SIG-M5 (cell line): ENCODE data around the gene MTRF1L.
A peak's percentile ranks its signal among the peaks of the same experiment; 100 is the strongest.
"Not testable (repeated sequence)": the region's sequence is repeated elsewhere in the genome, so short reads cannot be mapped to it uniquely, and the experiment has no call there.

Source experiments
- DNase-seq: peaks from one replicate; lab custom pipeline; 2025; lab: John Stamatoyannopoulos, UW

MTRF1L gene

DNA sequence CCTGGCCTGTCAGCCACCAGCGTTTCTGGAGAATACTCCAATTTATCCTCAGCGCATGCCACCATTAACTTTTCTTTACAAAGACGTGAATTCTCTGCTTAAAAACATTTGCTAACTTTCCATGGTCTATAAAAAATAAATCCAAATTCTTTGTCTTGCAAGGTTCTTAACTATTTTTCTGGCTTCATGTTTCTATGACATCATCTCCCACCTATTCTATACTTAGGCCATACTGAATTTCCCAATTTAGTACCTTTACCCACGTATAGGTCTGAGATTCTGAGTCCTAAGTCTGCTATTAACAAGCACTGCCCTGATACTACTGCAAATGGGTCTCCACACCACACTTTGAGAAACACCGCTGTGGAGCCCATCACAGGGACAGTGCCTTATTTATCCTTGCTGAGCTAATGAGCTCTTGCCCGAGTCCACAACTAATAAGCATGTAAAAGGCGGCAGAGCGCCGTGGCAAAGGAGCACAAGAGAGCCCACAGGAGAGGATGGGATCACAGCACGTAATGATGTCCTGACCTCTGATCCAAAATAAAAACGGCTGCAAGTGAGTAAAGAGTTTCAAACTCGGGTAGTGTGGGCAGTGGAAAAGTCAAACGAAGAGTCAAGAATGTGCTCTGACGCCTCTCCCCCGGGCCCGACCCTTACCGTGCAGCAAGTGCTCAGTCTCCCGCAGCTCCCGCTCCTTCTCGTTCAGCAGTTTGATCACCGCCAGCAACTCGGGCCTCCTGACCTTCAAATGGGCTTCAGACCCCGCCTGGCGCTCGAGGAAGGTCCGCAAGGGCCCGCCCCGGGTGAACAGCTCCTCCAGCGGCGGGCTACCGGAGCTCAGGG is 519 bp downstream of the MTRF1L start:
- DNase-seq = no peak

DNA sequence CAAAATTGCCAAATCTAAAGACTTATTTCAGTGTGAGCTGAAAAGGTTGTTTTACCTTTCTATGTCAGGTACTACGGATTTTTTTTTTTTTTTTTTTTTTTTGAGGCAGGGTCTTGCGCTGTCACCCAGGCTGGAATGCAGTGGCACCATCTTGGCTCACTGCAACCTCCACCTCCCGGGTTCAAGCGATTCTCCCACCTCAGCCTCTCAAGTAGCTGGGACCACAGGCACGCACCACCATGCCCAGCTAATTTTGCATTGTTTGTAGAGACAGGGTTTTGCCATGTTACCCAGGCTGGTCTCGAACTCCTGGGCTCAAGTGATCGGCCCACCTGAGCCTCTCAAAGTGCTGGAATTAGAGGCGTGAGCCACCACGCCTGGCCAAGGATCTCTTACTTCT is 1.7 kb downstream of the MTRF1L start:
- not testable (repeated sequence) for DNase-seq

DNA sequence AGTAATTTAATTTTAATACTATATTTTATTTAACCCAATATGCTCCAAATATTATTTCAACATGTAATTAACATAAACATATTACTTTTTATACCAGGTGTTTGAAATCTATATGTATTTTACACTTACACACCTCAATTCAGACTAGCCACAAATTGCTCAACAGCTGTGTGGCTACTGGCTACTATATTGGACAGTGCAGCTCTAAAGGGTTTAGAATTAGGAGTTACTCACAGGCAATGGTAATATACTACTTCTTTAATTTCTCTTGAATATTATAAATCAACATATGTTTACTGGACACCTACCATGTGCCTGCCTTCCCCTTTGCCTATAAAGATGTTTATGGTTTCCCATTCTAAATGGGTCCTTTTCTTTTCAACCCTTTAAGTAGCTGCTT is 2.3 kb downstream of the MTRF1L start:
- DNase-seq = no peak

DNA sequence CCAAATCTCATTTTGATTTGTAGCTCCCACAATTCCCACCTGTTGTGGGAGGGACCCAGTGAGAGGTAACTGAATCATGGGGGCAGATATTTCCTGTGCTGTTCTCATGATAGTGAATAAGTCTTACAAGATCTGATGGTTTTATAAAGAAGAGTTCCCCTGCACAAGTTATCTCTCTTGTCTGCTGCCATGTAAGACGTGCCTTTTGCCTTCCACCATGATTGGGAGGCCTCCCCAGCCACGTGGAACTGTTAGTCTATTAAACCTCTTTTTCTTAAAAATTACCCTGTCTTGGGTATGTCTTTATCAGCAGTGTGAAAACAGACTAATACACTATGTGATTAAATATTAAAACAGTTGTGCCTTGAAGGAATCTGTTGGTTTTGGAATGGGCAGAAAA is 3.0 kb downstream of the MTRF1L start:
- not testable (repeated sequence) for DNase-seq

DNA sequence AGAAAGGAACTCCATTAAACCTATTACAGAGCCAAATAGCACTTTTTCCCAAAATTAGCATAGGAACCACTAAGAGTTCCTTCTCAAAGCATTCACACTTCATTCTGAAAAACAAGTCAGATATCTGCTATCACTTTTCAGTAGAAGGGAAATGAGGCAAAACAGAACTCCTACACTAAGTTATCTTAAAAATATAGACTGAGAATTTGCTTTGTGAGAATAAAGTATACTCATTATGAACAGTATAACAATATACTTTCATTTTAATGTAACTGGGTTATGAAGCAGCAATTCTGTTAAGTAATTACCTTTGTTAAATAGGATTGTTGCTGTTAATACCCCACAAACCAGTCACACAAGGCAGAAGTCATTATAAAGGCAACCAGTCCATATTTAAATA is 8.7 kb downstream of the MTRF1L start:
- DNase-seq = no peak

DNA sequence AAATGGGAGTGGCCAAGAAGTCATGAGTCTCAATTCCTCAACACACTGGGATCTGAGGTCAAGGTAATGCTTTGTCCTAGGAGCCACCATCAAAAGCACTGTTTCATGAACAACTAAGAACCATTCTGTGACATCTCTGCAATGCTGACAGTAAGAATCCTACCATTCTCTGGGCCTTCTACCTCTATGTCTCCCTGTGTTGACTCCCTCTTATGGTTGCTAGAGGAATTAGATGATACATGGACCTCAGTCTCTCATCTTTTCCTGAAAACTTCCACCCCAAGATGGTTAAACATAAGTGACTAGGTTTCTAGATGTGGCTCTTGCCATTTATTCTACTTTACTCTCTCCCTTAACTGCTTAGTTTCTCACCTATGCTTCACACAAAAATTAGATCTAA is 9.1 kb downstream of the MTRF1L start:
- DNase-seq = no peak

DNA sequence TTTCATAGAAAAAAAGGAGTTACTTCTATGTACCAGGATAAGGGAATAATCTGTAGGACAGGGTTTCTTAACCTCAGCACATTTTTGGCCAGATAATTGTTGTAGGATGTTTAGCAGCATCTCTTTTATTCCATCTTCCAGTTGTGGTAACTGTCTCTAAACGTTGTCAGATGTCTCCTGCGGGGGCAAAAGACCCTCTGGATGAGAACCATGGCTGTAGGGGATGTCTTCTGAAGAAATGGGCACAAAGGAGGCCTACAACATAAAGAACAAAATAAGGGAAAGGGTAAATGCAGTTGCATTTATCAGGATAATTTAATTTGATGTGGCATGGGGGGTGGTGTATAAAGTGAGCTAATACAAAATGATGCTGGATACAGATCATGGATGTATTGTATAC is 15.5 kb downstream of the MTRF1L start:
- DNase-seq = no peak

DNA sequence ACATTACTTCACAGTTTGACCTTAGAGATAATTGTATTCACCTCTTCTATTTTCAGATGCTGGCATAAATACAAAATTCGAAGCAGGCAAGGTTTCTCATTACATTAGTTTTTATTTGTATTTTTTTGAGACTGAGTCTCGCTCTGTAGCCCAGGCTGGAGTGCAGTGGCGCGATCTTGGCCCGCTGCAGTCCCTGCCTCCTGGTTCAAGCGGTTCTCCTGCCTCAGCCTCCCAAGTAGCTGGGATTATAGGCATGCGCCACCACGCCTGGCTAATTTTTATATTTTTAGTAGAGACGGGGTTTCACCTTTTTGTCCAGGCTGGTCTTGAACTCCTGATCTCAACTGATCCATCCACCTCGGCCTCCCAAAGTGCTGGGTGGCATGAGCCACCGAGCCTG is 17.2 kb downstream of the MTRF1L start:
- not testable (repeated sequence) for DNase-seq

DNA sequence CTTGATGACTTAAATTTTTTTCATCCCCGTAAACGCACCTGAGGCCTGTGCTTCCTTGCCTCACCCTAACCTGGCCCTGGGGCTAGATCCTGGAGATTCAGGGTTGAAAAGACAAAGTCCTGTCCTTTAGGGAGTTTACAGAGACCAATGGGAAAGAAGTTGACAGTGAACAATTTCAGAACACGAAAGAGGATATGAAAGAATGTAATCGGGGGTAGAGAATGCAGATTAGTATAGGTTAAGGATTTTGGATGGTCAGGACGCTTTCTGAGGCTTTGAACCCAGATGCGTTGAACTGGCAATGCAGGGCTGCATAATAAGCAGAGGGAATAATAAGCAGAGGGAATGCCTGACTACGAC is 18.0 kb downstream of the MTRF1L start:
- no peak for DNase-seq

DNA sequence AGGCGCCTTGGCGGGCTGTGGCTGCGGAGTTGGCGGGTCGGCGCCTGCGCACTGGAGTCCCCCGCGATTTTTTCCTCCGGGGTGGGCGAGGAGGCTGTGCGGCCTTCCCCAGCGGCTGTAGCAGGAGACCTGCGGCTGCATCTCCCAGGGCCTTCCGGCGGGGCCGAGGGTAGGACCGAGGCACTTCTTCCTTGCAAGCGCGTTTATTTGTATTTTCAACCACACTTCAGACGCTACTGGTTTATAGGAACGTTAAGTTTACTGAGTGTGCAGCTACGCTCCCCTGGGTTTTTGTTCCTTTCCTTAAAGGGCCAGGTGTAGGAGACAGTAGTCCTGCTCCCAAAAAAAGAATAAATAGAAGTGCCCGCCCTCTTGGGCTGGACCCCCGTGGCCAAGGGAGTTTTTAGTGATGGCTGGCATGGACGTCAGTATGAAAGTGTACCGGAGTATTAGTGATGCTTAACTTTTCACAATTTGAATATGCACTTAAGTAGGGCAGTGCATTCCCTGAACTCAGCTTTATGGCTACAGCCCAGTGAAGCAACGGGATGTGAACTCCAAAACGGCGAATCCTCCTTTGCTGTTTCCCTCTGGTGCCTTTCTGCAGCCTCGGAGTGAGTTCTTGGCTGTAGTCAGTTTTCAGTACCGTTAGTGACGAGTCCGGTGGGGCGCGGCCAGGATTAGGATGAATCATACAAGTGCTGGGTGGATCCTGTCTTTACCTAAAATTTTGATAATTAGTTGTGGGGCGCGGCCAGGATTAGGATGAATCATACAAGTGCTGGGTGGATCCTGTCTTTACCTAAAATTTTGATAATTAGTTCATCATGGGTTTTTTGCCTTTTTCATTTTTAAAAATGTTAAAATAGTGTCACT is 18.6 kb downstream of the MTRF1L start:
- no peak for DNase-seq

DNA sequence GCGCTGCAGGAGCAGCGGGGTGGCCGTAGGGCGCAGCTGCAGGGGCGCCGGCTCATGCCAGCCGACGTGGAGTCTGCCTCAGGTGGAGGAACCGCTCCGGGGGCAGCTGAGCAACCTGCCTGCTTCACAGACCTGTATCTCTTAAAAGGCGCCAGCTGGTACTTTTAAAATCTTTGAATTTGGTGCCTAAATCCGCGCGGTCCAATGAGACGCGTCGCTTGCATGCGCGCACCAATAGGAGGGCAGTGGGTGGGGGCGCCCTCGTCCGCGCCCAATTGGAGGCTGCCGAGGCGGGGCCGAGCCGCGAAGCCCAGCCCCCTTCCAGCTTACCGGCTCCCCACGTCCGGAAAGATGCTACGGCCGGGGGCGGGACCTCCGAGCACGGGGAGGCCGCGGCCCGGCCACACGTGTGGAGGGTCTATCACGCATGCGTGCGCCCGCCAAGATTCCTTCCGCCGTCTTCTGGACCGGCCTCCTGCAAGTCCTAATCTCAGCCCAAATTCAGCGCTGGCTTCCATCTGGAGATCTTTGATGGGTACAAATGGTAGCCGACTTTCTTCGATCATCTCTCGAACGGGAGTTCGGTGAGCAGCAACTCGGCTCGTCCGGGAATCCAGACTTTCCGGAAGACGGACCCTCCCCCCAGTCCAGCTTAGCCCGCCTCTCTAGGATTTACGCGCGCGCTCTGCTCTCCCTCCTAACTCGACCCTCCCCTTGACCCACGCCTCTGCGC is 19.4 kb downstream of the MTRF1L start, which contains the start of gene FBXO5:
Gene FBXO5, minus strand, starts transcription at position 138 of the 733 bp plus-strand sequence. Its CDS starts 82 bp downstream, at position 56.
- DNase-seq = peak; percentile 59

DNA sequence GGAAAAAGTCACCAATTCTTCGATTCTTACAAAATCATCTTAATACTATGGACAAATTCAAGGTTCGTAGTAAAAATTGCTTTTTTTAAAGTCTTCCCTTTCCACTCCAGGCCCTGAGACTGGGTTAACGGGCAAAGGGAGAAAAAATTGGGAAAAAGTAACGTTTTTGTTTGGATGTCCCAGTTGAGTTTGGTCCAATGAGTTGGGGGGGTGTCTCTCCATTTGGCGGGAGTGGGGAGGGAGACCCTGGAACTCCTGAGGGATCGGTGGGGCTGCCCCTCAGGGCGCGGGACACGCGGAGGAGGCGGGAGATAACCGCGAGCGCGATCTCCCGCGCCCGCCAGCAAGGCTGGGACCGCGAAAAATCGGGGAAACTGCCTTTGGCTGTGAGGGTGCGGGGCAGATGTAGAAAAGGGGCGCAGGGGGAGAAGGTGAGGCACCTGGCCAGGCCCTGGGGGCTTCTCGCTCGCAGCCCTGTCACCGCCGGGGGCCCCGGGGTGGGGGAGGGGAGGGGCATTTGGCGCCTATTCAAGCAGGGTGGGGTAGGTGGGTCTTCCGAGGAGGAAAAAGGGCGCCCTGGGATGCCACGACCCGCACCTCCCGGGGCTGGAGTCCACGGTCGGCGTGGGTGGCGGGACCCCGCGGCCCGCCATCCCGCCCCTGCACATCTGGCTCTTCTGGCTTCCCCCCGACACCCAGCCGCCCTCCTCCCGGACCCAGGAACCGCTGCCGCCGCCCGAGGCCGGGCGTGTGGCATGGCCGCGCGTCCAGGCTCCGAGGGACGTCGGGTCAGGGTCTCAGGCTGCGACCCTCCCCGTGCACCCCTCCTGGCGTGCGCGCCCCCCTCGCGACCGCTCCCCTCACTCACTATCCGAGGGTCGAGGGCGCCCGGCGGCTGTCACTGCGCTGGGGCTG is 20.3 kb downstream of the MTRF1L start:
- DNase-seq = no peak

DNA sequence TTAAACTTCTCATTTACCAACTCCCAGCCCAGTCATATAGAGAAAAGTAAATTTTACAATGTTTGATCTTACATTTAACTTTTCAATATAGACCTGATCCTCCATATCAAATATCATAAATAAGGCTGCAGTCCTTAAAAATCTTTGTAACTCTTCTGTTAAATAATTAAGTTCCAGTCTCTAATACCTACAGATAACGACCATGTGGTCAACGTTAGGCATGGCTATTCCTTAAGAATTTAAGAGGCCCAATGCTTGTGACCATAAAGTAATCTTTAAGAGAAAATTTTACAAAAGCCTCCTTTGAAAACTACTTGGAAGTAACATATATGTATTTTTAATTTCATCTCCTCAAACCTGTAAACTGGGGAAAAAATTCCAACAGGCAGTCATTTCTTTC is 21.3 kb downstream of the MTRF1L start:
- no peak for DNase-seq

DNA sequence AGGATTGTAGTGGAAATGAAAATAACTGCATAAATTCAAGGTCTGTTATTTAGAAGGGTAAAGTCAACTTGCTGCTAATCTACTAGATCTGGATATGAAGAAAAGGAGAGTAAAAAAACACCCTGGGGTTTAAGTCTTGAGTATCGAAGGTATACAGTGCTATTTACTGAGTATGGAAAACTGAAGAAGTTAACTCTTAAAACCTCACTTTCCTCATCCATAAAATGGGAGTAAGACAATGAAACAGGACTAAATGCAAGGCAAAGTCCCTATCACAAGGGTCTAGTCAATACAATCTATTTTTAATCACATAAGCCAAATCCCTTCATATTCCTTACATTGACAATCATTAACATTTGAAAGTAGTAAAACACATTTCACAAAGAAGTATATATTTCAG is 21.9 kb downstream of the MTRF1L start:
- DNase-seq = no peak

DNA sequence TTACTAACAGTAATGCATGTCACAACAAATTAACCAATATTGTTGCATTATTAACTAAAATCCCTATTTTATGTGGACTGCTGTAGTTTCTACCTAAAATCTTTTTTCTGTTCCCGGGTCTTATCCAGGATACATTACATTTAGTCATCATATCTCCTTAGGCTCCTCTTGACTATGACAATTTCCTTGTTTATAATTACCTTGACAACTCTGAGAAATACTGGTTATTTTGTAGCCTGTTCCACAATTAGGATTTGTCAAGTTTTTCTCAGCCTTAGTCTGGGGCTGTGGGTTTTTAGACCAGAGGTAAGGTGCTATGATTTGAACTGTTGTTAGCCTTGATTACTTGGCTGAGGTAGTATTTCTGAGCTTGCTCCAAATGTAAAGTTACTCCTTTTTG is 23.4 kb downstream of the MTRF1L start:
- DNase-seq = no peak

DNA sequence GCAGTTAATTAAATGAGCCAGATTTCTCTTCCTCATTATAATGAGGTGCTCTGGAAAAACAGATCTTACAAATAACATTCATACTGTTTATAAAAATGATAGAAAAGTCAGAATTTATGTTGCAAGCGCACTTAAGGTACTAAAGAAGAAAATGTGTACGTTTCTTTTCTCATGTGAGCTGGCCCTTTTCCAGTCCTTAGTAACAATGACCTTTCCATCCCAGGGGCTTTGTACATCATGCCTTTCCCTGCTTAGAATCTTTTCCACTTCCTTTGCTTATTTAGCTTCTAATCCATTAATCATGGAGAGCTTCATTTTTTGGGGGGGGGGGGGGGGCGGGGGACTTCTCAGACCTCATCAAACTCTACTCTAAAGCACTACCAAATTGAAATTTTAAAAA is 24.5 kb downstream of the MTRF1L start:
- DNase-seq = no peak

DNA sequence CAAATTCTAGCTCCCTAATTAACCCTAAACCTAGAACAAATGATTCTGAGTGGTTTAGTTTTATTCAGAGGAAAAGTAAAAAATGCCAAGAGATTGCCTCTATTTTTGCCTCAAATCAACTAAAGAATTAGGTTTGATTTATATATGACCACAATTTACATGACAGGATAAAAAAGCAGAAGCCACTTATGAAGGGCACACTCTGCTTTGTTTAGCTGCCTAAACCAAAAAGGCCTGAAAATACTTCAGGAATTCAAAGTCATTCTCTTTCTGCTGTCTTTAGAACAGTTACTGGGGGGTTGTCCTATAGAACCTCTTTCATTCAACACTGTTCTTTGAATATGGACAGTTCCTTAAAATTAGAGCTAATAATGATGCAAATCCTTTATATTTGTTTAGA is 25.0 kb downstream of the MTRF1L start:
- no peak for DNase-seq

DNA sequence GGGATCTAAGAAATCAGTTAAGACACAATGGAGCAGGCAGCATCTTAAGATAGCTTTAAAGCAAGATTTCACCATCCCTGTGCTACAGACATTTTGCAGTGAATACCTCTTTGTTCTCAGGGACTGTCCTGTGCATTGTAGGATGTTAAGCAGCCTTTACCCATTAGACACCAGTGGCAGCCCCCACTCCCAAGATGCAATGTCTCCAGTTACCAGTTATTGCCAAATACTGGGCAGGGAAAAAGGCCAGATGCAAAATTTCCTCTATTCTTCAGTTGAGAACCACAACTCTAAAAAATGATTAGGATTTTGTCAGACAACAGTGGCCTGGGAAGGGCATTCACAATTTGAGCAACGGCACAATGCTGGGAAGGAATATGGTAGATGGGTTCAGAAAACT is 25.8 kb downstream of the MTRF1L start:
- no peak for DNase-seq

DNA sequence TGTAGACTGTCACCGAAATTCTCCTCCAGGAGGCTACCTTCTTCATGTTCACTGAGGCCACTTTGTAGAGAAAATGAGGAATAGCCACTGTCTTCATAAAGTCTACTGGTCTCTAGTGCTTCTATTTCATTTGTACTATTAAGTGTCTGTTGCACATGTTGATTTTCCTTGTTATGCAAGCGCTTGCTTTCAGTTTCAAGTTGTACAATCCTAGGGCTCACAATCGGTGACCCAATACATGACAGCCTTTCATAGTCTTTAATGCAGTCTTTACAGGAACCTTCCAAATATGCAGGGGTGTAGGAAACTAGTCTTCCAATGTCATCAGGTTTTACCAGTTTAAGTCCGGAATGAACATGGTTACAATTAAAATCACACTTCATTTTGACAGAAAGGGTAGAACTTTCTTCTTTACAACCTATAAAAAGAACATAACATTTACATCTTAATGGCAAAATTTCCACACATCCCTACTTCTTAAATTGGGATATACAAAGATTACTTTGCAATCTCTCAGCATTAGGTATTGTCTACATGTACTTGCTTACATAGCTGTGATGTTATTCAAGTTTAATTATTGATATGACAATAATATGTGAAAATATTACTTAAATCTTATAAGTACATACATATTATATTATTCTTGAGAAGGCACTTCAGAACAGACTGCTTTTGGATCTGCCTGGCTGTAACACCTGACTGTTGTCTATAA is 27.1 kb downstream of the MTRF1L start:
- peak; percentile 41 for DNase-seq

DNA sequence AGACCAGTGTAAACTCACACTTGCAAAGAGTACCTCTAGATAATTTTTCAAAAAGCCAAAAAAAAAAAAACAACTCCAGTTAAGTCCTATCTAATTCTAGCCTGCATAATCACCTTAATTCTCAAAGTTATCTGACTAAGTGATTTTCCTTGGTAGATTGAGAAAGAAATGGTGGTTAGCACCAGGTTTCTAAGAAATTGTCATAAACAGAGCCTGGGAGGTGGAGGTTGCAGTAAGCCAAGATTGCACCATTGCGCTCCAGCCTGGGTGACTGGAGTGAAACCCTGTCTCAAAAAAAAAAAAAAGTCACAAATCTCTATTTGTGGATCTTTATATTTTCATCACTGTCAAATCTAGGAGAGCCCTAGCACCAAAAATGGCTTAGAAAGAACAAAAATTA is 28.6 kb downstream of the MTRF1L start:
- DNase-seq = no peak
